ENCODE data around the gene MARCO.

MARCO gene

DNA sequence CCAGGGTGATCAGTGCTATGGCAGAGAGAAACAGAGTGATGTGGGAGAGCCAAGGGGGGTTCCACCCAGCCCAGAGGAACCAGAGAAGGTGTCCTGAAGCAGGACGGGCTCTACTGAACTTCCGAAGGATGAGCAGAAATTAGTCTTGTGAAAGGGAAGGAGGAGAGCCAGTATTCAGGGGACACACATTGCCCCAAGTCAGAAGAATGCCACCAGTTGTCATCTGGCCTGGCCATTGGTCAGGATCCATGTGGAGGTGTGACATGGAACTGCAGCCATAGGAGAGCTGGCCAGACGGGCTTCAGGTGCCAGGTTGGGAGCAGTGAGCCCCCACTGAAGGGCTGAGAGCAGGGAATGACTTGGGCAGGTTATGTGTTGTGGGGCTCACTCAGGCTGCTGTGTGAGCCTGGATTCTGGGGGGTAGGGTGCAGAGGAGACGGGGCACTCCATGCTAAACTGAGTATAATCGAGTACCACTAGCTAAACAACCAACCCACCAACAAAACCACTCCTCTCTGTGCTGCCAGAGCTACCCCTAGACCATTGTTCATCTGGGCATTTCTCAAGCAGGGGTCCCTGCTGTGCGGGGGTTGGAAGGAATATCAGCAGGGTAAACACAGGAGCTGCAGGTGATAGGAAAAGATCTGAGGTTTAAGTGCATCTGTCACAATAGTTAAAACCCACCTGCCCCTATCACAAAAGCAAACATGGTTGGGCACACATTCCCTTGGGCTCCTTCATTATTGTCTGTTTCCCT, 25.3 kb downstream of the MARCO start:
- Histone ChIP-seq H3K4me1 (ENCODE audit: control extremely low read depth in 1 of 4, control insufficient read depth in 4 of 4, insufficient read depth in 4 of 4, low read length in 3 of 4) (no peaks in the 10 kb centered on the region), H3K9me3 (ENCODE audit: control extremely low read depth in 1 of 5, control insufficient read depth in 4 of 5, insufficient read depth in 2 of 5, low read depth in 1 of 5, low read length in 4 of 5) (no peaks in the 10 kb centered on the region), H3K27ac (ENCODE audit: insufficient read depth in 1 of 2, low read depth in 1 of 2, low read length in 2 of 2, poor library complexity in 1 of 2, severe bottlenecking in 2 of 2) (no peak overlapping the region), H3K27me3 (replicated peaks in 2 of 5; ENCODE audit: control insufficient read depth in 4 of 5, insufficient read depth in 5 of 5, low read length in 4 of 5) (peaks cover 0 to 13% (median 2%) of the 10 kb centered on the region in 5 experiments), H3K36me3 (ENCODE audit: control insufficient read depth in 4 of 4, insufficient read depth in 4 of 4, low read length in 3 of 4) (no peaks in the 10 kb centered on the region), H3K4me3 (ENCODE audit: control insufficient read depth in 1 of 7, extremely low read depth in 1 of 7, insufficient read depth in 4 of 7, low read depth in 2 of 7, low read length in 6 of 7) (no peak overlapping the region)
- ChIA-PET CTCF (interaction anchor here (0.7 kb wide), 1 partner anchor 12 kb away, joined by 3 read pairs; no protein-coding TSS in a partner anchor), POLR2A (no interaction called here)
- 96% methylated on average over 2 of the region's 6 CpGs for WGBS (ENCODE audit: insufficient coverage)
- DNase-seq: no peak

DNA sequence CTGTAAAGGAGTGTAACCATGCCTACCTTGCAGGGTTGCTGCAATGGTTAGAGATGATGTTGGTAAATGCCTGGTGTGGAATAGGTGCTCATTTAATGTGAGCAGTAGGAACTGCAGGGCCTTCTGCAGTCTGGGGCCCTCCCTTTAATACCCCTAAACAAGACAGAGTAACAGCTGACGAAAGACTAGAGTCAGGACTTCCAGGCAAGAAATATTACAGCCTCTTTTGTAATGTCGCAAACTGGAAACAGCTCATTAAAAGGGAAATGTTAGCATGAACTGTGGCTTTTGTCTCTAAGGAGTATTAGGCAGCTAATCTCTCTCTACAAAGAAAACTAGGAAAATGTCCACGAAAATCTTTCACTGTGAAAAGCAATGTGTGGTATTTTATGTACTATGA, 26.0 kb downstream of the MARCO start:
- CTCF ChIA-PET: interaction anchor here (0.7 kb wide), 1 partner anchor 11 kb away, joined by 3 read pairs; no protein-coding TSS in a partner anchor

DNA sequence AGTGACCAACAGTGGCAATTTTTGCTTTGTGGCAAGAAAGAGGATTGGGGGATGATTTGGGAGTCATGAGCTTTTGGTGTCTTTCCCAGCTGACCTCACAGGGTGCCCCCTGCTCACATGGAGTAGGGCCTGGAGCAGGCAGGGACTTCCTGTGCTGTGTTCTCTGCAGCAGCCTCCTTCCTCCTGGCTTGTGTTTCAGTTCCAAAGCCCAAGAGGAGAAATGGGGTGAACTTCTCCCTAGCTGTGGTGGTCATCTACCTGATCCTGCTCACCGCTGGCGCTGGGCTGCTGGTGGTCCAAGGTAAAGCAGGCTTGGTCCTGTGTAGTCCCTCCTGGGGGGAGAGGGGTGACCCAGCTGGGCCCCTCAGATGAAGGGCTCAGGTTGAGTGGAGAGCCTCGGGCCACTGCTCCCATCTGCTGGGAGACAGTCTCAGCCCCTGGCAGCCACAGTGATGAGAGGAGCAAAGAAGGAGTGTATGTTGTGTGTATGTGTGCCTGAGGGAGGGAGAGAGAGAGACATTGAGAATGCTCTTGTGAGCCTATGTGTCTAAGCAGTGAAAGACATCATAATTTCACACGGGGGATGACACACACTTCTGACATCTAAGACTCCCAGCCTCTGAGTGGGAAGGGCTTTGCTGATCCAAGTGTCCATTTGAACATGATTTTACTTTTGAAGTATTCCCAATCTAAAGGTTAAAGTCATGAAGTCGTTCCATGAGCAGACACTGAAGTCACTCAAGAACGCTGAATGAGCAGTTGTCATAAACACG, 27.2 kb downstream of the MARCO start:
- Histone ChIP-seq H3K27me3 (replicated peaks in 2 of 5; ENCODE audit: control insufficient read depth in 4 of 5, insufficient read depth in 5 of 5, low read length in 4 of 5) (peaks cover 0 to 19% (median 2%) of the 10 kb centered on the region in 5 experiments), H3K4me1 (ENCODE audit: control extremely low read depth in 1 of 4, control insufficient read depth in 4 of 4, insufficient read depth in 4 of 4, low read length in 3 of 4) (no peaks in the 10 kb centered on the region), H3K36me3 (ENCODE audit: control insufficient read depth in 4 of 4, insufficient read depth in 4 of 4, low read length in 3 of 4) (no peaks in the 10 kb centered on the region), H3K4me3 (ENCODE audit: control insufficient read depth in 1 of 7, extremely low read depth in 1 of 7, insufficient read depth in 4 of 7, low read depth in 2 of 7, low read length in 6 of 7) (no peak overlapping the region), H3K27ac (ENCODE audit: insufficient read depth in 1 of 2, low read depth in 1 of 2, low read length in 2 of 2, poor library complexity in 1 of 2, severe bottlenecking in 2 of 2) (no peak overlapping the region), H3K9me3 (ENCODE audit: control extremely low read depth in 1 of 5, control insufficient read depth in 4 of 5, insufficient read depth in 2 of 5, low read depth in 1 of 5, low read length in 4 of 5) (no peaks in the 10 kb centered on the region)
- ChIA-PET CTCF (no interaction called here), POLR2A (no interaction called here)
- 98% methylated on average over 6 of the region's 7 CpGs for WGBS (ENCODE audit: insufficient coverage)
- DNase-seq: no peak

More for the DNA sequence above, 26.0 kb downstream of the MARCO start:
- DNase-seq: no peak
- Histone ChIP-seq H3K27me3 (replicated peaks in 2 of 5; ENCODE audit: control insufficient read depth in 4 of 5, insufficient read depth in 5 of 5, low read length in 4 of 5) (peaks cover 0 to 13% (median 2%) of the 10 kb centered on the region in 5 experiments), H3K27ac (ENCODE audit: insufficient read depth in 1 of 2, low read depth in 1 of 2, low read length in 2 of 2, poor library complexity in 1 of 2, severe bottlenecking in 2 of 2) (no peak overlapping the region), H3K4me1 (ENCODE audit: control extremely low read depth in 1 of 4, control insufficient read depth in 4 of 4, insufficient read depth in 4 of 4, low read length in 3 of 4) (no peaks in the 10 kb centered on the region), H3K9me3 (ENCODE audit: control extremely low read depth in 1 of 5, control insufficient read depth in 4 of 5, insufficient read depth in 2 of 5, low read depth in 1 of 5, low read length in 4 of 5) (no peaks in the 10 kb centered on the region), H3K4me3 (ENCODE audit: control insufficient read depth in 1 of 7, extremely low read depth in 1 of 7, insufficient read depth in 4 of 7, low read depth in 2 of 7, low read length in 6 of 7) (no peak overlapping the region), H3K36me3 (ENCODE audit: control insufficient read depth in 4 of 4, insufficient read depth in 4 of 4, low read length in 3 of 4) (no peaks in the 10 kb centered on the region)
- WGBS (ENCODE audit: insufficient coverage): 88% methylated on average over 2 of the region's 3 CpGs
- POLR2A ChIA-PET: no interaction called here

DNA sequence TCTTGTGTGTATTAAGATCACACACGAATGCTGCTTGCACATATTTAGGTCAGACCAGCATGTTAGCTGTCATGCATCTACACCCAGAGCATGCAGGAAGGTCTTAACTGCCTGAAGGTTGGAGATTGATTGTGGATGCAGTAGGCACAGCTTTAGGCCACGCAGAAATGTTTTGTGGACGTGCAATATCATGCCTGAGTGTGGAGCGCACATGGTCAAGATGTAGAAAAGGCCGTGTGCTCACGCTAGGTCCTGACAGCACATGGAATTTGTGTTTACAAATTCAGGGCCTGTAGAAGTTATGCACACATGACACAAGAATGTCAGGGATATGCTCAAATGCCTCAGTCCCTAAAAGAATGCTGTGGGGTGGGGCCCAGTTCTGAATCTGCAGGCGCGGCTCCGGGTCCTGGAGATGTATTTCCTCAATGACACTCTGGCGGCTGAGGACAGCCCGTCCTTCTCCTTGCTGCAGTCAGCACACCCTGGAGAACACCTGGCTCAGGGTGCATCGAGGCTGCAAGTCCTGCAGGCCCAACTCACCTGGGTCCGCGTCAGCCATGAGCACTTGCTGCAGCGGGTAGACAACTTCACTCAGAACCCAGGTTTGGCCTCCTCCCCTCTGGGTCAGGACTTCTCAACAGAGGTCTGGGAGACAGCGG, 27.9 kb downstream of the MARCO start:
- no peaks in the 10 kb centered on the region for H3K36me3 ChIP-seq (ENCODE audit: control insufficient read depth in 4 of 4, insufficient read depth in 4 of 4, low read length in 3 of 4)
- ChIA-PET CTCF (no interaction called here), POLR2A (no interaction called here)
- no peak for DNase-seq
- no peak overlapping the region for H3K27ac ChIP-seq (ENCODE audit: insufficient read depth in 1 of 2, low read depth in 1 of 2, low read length in 2 of 2, poor library complexity in 1 of 2, severe bottlenecking in 2 of 2)
- H3K4me1 ChIP-seq (ENCODE audit: control extremely low read depth in 1 of 4, control insufficient read depth in 4 of 4, insufficient read depth in 4 of 4, low read length in 3 of 4): no peaks in the 10 kb centered on the region
- H3K9me3 ChIP-seq (ENCODE audit: control extremely low read depth in 1 of 5, control insufficient read depth in 4 of 5, insufficient read depth in 2 of 5, low read depth in 1 of 5, low read length in 4 of 5): no peaks in the 10 kb centered on the region
- no peak overlapping the region for H3K4me3 ChIP-seq (ENCODE audit: control insufficient read depth in 1 of 7, extremely low read depth in 1 of 7, insufficient read depth in 4 of 7, low read depth in 2 of 7, low read length in 6 of 7)
- WGBS (ENCODE audit: insufficient coverage): 92% methylated on average over 16 of the region's 16 CpGs
- peaks cover 0 to 25% (median 2%) of the 10 kb centered on the region in 5 experiments for H3K27me3 ChIP-seq (replicated peaks in 2 of 5; ENCODE audit: control insufficient read depth in 4 of 5, insufficient read depth in 5 of 5, low read length in 4 of 5)

DNA sequence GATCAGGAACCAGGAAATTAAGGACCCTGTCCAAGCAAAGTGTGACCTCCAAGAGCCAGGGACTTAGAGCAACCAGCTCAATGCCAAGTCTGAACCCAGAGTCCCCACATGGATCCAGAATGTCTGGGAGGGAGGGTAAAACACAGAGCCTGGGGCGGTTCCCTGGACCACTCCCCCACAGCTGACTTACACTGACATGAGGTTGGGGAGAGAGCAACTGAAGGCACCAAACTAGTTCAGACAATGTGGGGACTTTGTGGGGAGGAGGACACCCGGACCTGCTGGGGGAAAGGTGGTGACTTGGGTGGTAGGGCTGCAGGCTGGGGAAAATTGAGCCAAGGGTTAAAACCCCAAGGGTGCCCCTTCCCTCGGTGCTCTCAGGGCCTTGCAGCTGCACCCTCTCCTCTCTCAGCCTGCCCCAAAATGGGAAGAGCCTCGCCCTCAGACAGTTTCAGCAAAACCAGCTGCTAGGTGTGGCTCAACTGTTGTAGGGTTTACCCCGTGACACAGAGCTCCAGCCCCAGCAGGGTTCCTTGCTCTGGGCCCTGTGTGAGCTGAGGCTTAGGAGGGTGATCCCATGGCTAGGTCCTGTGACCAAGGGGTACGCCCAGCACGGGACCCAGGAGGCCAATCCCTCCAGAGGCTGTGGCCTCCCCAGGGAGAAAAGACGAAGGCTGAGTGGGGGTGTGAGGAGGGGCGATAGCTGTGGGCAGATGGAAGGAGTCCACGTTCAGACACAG, 28.6 kb downstream of the MARCO start:
- no peak overlapping the region for H3K27ac ChIP-seq (ENCODE audit: insufficient read depth in 1 of 2, low read depth in 1 of 2, low read length in 2 of 2, poor library complexity in 1 of 2, severe bottlenecking in 2 of 2)
- no peaks in the 10 kb centered on the region for H3K36me3 ChIP-seq (ENCODE audit: control insufficient read depth in 4 of 4, insufficient read depth in 4 of 4, low read length in 3 of 4)
- H3K27me3 ChIP-seq (replicated peaks in 2 of 5; ENCODE audit: control insufficient read depth in 4 of 5, insufficient read depth in 5 of 5, low read length in 4 of 5): peaks cover 0 to 32% (median 2%) of the 10 kb centered on the region in 5 experiments
- 72% methylated on average over 7 of the region's 10 CpGs for WGBS (ENCODE audit: insufficient coverage)
- H3K9me3 ChIP-seq (ENCODE audit: control extremely low read depth in 1 of 5, control insufficient read depth in 4 of 5, insufficient read depth in 2 of 5, low read depth in 1 of 5, low read length in 4 of 5): no peaks in the 10 kb centered on the region
- H3K4me1 ChIP-seq (ENCODE audit: control extremely low read depth in 1 of 4, control insufficient read depth in 4 of 4, insufficient read depth in 4 of 4, low read length in 3 of 4): no peaks in the 10 kb centered on the region
- POLR2A ChIA-PET: no interaction called here
- CTCF ChIA-PET: no interaction called here
- H3K4me3 ChIP-seq (ENCODE audit: control insufficient read depth in 1 of 7, extremely low read depth in 1 of 7, insufficient read depth in 4 of 7, low read depth in 2 of 7, low read length in 6 of 7): no peak overlapping the region
- DNase-seq: no peak

DNA sequence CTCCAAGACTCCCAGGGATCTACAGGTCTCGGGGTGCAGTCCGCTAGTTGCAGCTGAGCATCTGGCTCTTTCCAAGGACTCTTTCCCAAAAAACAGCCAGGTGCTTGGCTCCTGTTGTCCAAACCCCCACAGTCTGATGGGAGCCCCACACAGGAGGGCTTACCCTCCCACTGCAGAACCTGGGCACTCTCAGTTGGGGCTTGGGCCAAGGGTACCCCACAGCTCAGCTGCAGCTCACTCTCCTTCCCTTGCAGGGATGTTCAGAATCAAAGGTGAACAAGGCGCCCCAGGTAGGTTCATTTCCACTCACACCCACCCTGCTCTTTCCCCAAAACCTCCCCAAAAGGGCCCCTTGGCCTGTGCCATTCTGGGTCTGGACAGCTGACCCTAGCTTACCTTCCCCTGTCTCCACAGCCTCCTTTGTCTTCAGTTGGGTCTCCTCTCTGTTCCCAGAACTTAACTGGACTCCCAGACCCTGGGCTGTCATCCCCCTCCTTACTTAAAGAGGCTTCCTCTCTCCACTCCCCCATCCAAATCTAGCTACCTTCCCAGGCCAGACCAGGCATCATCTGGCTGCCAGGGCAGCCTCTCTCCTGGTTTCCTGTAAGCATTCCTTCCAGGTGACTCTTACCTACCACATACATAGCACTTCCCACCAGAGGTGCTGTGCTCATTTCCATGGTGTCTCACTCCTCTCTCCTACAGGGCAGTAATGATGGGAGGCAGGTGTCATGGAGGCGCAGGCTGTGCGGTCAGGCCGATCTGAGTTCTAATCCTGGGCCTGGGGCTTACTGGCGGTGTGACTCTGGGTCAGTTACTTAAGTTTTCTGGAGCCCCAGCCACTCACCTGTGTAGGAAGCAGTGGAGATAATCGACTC, 29.5 kb downstream of the MARCO start:
- POLR2A ChIA-PET: no interaction called here
- Histone ChIP-seq H3K27me3 (replicated peaks in 2 of 5; ENCODE audit: control insufficient read depth in 4 of 5, insufficient read depth in 5 of 5, low read length in 4 of 5) (peaks cover 0 to 35% (median 2%) of the 10 kb centered on the region in 5 experiments), H3K4me1 (ENCODE audit: control extremely low read depth in 1 of 4, control insufficient read depth in 4 of 4, insufficient read depth in 4 of 4, low read length in 3 of 4) (no peaks in the 10 kb centered on the region), H3K27ac (ENCODE audit: insufficient read depth in 1 of 2, low read depth in 1 of 2, low read length in 2 of 2, poor library complexity in 1 of 2, severe bottlenecking in 2 of 2) (no peak overlapping the region), H3K9me3 (ENCODE audit: control extremely low read depth in 1 of 5, control insufficient read depth in 4 of 5, insufficient read depth in 2 of 5, low read depth in 1 of 5, low read length in 4 of 5) (peaks cover 0 to 2% (median 0%) of the 10 kb centered on the region in 5 experiments), H3K36me3 (ENCODE audit: control insufficient read depth in 4 of 4, insufficient read depth in 4 of 4, low read length in 3 of 4) (no peaks in the 10 kb centered on the region), H3K4me3 (ENCODE audit: control insufficient read depth in 1 of 7, extremely low read depth in 1 of 7, insufficient read depth in 4 of 7, low read depth in 2 of 7, low read length in 6 of 7) (no peak overlapping the region)
- DNase-seq: no peak
- 98% methylated on average over 8 of the region's 8 CpGs for WGBS (ENCODE audit: insufficient coverage)
- CTCF ChIA-PET: no interaction called here

Measured in common myeloid progenitor, CD34-positive (primary cell).